ENCODE measurements around the gene CLDN2. TPM values are rescaled to one million over a fixed set of nuclear protein-coding genes. Genes with fewer than 3 reads are reported as not detected.

The CLDN2 gene
- total RNA-seq, 1 experiment from 2014 or later = not detected

- POLR2A ChIA-PET = no interaction called here
- Mint-ChIP-seq H3K27me3 (ENCODE audit: insufficient read depth, unreplicated experiment) (peaks cover 44% of the 10 kb centered on the region), H3K36me3 (ENCODE audit: insufficient read depth, unreplicated experiment) (peaks cover 11% of the 10 kb centered on the region), H3K27ac (ENCODE audit: low read depth, unreplicated experiment) (no peak overlapping the region), H3K4me3 (ENCODE audit: unreplicated experiment) (no peak overlapping the region), H3K9me3 (ENCODE audit: unreplicated experiment) (no peaks in the 10 kb centered on the region), H3K4me1 (ENCODE audit: insufficient read depth, unreplicated experiment) (no peaks in the 10 kb centered on the region)
- CTCF ChIA-PET = no interaction called here
- TF ChIP-seq CTCF (IDR thresholded peaks at IDR 0.05; ENCODE audit: unreplicated experiment) = no peak
- no TSS peak for BruUV-seq (replicated peaks)
- intact Hi-C loops (cut with micrococcal nuclease) = no loop called here
- no peak for DNase-seq (ENCODE audit: unreplicated experiment)
These were observed 19.9 kb downstream of the CLDN2 start for GRCh38 chrX:106940068-106940467.

- H3K27ac Mint-ChIP-seq (ENCODE audit: low read depth, unreplicated experiment) = no peak overlapping the region
- POLR2A ChIA-PET = no interaction called here
- H3K4me1 Mint-ChIP-seq (ENCODE audit: insufficient read depth, unreplicated experiment) = no peaks in the 10 kb centered on the region
- TF ChIP-seq CTCF (IDR thresholded peaks at IDR 0.05; ENCODE audit: unreplicated experiment) = no peak
- peaks cover 89% of the 10 kb centered on the region for H3K27me3 Mint-ChIP-seq (ENCODE audit: insufficient read depth, unreplicated experiment)
- H3K36me3 Mint-ChIP-seq (ENCODE audit: insufficient read depth, unreplicated experiment) = peaks cover 11% of the 10 kb centered on the region
- no TSS peak for BruUV-seq (replicated peaks)
- H3K9me3 Mint-ChIP-seq (ENCODE audit: unreplicated experiment) = no peaks in the 10 kb centered on the region
- intact Hi-C loops (cut with micrococcal nuclease) = no loop called here
- CTCF ChIA-PET = interaction anchor here (0.7 to 0.8 kb wide), 2 partner anchors 15 to 56 kb away, joined by 3 read pairs; no protein-coding TSS in a partner anchor
- no peak overlapping the region for H3K4me3 Mint-ChIP-seq (ENCODE audit: unreplicated experiment)
- no peak for DNase-seq (ENCODE audit: unreplicated experiment)
These were observed 26.3 kb downstream of the CLDN2 start for GRCh38 chrX:106946464-106946863.

- no peak for TF ChIP-seq CTCF (IDR thresholded peaks at IDR 0.05; ENCODE audit: unreplicated experiment)
- intact Hi-C loops (cut with micrococcal nuclease) = no loop called here
- no peak for DNase-seq (ENCODE audit: unreplicated experiment)
- Mint-ChIP-seq H3K27me3 (ENCODE audit: insufficient read depth, unreplicated experiment) (peaks cover 68% of the 10 kb centered on the region), H3K4me3 (ENCODE audit: unreplicated experiment) (no peak overlapping the region), H3K36me3 (ENCODE audit: insufficient read depth, unreplicated experiment) (no peaks in the 10 kb centered on the region), H3K27ac (ENCODE audit: low read depth, unreplicated experiment) (no peak overlapping the region), H3K4me1 (ENCODE audit: insufficient read depth, unreplicated experiment) (no peaks in the 10 kb centered on the region), H3K9me3 (ENCODE audit: unreplicated experiment) (no peaks in the 10 kb centered on the region)
- POLR2A ChIA-PET = interaction anchor here (0.7 kb wide), 1 partner anchor 437 kb away, joined by 3 read pairs; no protein-coding TSS in a partner anchor
- no TSS peak for BruUV-seq (replicated peaks)
- CTCF ChIA-PET = interaction anchor here (0.6 to 8.1 kb wide), 2 partner anchors 51 to 53 kb away, joined by 3 to 67 read pairs; no protein-coding TSS in a partner anchor
These were observed 28.4 kb downstream of the CLDN2 start for GRCh38 chrX:106948641-106949040.

GRCh38 chrX:106949366-106949765, 29.2 kb downstream of the CLDN2 start:
- CTCF ChIA-PET = interaction anchor here (8.1 kb wide), 1 partner anchor 53 kb away, joined by 67 read pairs; no protein-coding TSS in a partner anchor
- Mint-ChIP-seq H3K36me3 (ENCODE audit: insufficient read depth, unreplicated experiment) (no peaks in the 10 kb centered on the region), H3K27me3 (ENCODE audit: insufficient read depth, unreplicated experiment) (peaks cover 61% of the 10 kb centered on the region), H3K4me1 (ENCODE audit: insufficient read depth, unreplicated experiment) (no peaks in the 10 kb centered on the region), H3K9me3 (ENCODE audit: unreplicated experiment) (no peaks in the 10 kb centered on the region), H3K4me3 (ENCODE audit: unreplicated experiment) (no peak overlapping the region), H3K27ac (ENCODE audit: low read depth, unreplicated experiment) (no peak overlapping the region)
- TF ChIP-seq CTCF (IDR thresholded peaks at IDR 0.05; ENCODE audit: unreplicated experiment) = no peak
- POLR2A ChIA-PET = interaction anchor here (0.7 kb wide), 1 partner anchor 687 kb away, joined by 3 read pairs; no protein-coding TSS in a partner anchor
- DNase-seq (ENCODE audit: unreplicated experiment) = no peak
- intact Hi-C loops (cut with micrococcal nuclease) = no loop called here
- no TSS peak for BruUV-seq (replicated peaks)

All from MCF 10A (cell line).